Fibroblast of skin of left quadriceps (primary cell): Measurements from ENCODE around the gene LDB2.

Experiments
- DNase-seq, 2 experiments: peaks; one replicate each; pipeline ENCODE4 v3.0.0-alpha.2; 2013; ENCODE audit warnings: low read depth in 2 of 2

Gene LDB2

GRCh38 chr4:16757080-16757521 is 141.3 kb downstream of the LDB2 start:
- no peak for DNase-seq

GRCh38 chr4:16754104-16754503 is 144.3 kb downstream of the LDB2 start:
- DNase-seq, result no peak

GRCh38 chr4:16752150-16752549 is 146.3 kb downstream of the LDB2 start:
- no peak for DNase-seq

- DNase-seq, result no peak
Measured at GRCh38 chr4:16750882-16751642, 147.4 kb downstream of the LDB2 start.

- no peak for DNase-seq
Measured at GRCh38 chr4:16750216-16750615, 148.2 kb downstream of the LDB2 start.

GRCh38 chr4:16745887-16746286 is 152.6 kb downstream of the LDB2 start:
- DNase-seq, result no peak

- no peak for DNase-seq
Measured at GRCh38 chr4:16745009-16745635, 153.3 kb downstream of the LDB2 start.

GRCh38 chr4:16741287-16741686 is 157.2 kb downstream of the LDB2 start:
- DNase-seq, result no peak

- DNase-seq, result no peak
Measured at GRCh38 chr4:16739997-16740624, 158.3 kb downstream of the LDB2 start.

- DNase-seq, result no peak
Measured at GRCh38 chr4:16738558-16738957, 159.9 kb downstream of the LDB2 start.

- DNase-seq, result no peak
Measured at GRCh38 chr4:16733509-16733908, 164.9 kb downstream of the LDB2 start.

- DNase-seq, result no peak
Measured at GRCh38 chr4:16732741-16733140, 165.7 kb downstream of the LDB2 start.

- no peak for DNase-seq
Measured at GRCh38 chr4:16731776-16732380, 166.6 kb downstream of the LDB2 start.

- DNase-seq, result no peak
Measured at GRCh38 chr4:16730522-16731205, 167.8 kb downstream of the LDB2 start.

- DNase-seq, result no peak
Measured at GRCh38 chr4:16729336-16729735, 169.1 kb downstream of the LDB2 start.

GRCh38 chr4:16728849-16729248 is 169.6 kb downstream of the LDB2 start:
- no peak for DNase-seq

- DNase-seq, result no peak
Measured at GRCh38 chr4:16728111-16728510, 170.3 kb downstream of the LDB2 start.

- DNase-seq, result no peak
Measured at GRCh38 chr4:16727218-16727617, 171.2 kb downstream of the LDB2 start.

GRCh38 chr4:16726368-16727050 is 171.9 kb downstream of the LDB2 start:
- DNase-seq, result no peak

- no peak for DNase-seq
Measured at GRCh38 chr4:16725252-16725651, 173.2 kb downstream of the LDB2 start.

GRCh38 chr4:16722416-16722815 is 176.0 kb downstream of the LDB2 start:
- DNase-seq, result no peak
